H9 (cell line): Measurements from ENCODE around the gene PLEKHG5. TPM values are rescaled to one million over a fixed set of nuclear protein-coding genes. Genes with fewer than 3 reads are reported as not detected.

Source experiments
- DNase-seq: peaks from one replicate; pipeline ENCODE4 v3.0.0-alpha.2; 2017
- H2AFZ ChIP-seq: one replicate; pipeline ENCODE4 v1.6.1; 2013; ENCODE audit warnings: mild to moderate bottlenecking, low read length, control low read depth, moderate library complexity
- H2AK5ac ChIP-seq: 2 replicates; pipeline ENCODE4 v1.6.1; 2013; ENCODE audit warnings: low read length, control low read depth, mixed read lengths; ENCODE audit not compliant: insufficient read length
- H2BK120ac ChIP-seq: one replicate; pipeline ENCODE4 v1.6.1; 2013; ENCODE audit warnings: low read depth, mild to moderate bottlenecking, low read length, control low read depth, inconsistent platforms; ENCODE audit not compliant: poor library complexity, severe bottlenecking
- H2BK12ac ChIP-seq: 2 replicates; pipeline ENCODE4 v1.6.1; 2013; ENCODE audit warnings: low read length, control low read depth, mixed read lengths, low read depth; ENCODE audit not compliant: insufficient read length
- H2BK15ac ChIP-seq: 2 replicates; pipeline ENCODE4 v1.6.1; 2013; ENCODE audit warnings: low read depth, low read length, control low read depth
- H2BK20ac ChIP-seq: one replicate; pipeline ENCODE4 v1.6.1; 2013; ENCODE audit warnings: low read depth, mild to moderate bottlenecking, low read length, control low read depth, inconsistent platforms; ENCODE audit not compliant: poor library complexity, severe bottlenecking
- H2BK5ac ChIP-seq: 2 replicates; pipeline ENCODE4 v1.6.1; 2013; ENCODE audit warnings: low read length, control low read depth, mixed read lengths; ENCODE audit not compliant: insufficient read length
- H3K14ac ChIP-seq: 2 replicates; pipeline ENCODE4 v1.6.1; 2013; ENCODE audit warnings: low read length, control low read depth; ENCODE audit not compliant: insufficient read depth
- H3K18ac ChIP-seq: 2 replicates; pipeline ENCODE4 v1.6.1; 2013; ENCODE audit warnings: low read depth, mild to moderate bottlenecking, mixed read lengths, low read length, control low read depth; ENCODE audit not compliant: insufficient read length
- H3K23ac ChIP-seq: 2 replicates; pipeline ENCODE4 v1.6.1; 2013; ENCODE audit warnings: low read length, control low read depth, mixed read lengths, low read depth; ENCODE audit not compliant: insufficient read length
- H3K23me2 ChIP-seq: 2 replicates; pipeline ENCODE4 v1.6.1; 2013; ENCODE audit warnings: low read depth, mild to moderate bottlenecking, mixed read lengths, low read length, control low read depth; ENCODE audit not compliant: insufficient read length, poor library complexity, severe bottlenecking
- H3K27ac ChIP-seq: 2 replicates; pipeline ENCODE4 v1.5.1; 2013; ENCODE audit warnings: low read length, control low read depth, mixed read lengths, low read depth; ENCODE audit not compliant: insufficient read length
- H3K27me3 ChIP-seq: 2 replicates; pipeline ENCODE4 v1.6.1; 2013; ENCODE audit warnings: low read length, control low read depth, inconsistent platforms; ENCODE audit not compliant: insufficient read depth
- H3K4ac ChIP-seq: 2 replicates; pipeline ENCODE4 v1.6.1; 2013; ENCODE audit warnings: low read depth, mild to moderate bottlenecking, control low read depth, inconsistent platforms, low read length, moderate library complexity
- H3K4me1 ChIP-seq: 2 replicates; pipeline ENCODE4 v1.6.1; 2013; ENCODE audit warnings: low read length, control low read depth, inconsistent platforms; ENCODE audit not compliant: insufficient read depth
- H3K4me2 ChIP-seq: 2 replicates; pipeline ENCODE4 v1.6.1; 2013; ENCODE audit warnings: low read length, control low read depth, mixed read lengths; ENCODE audit not compliant: insufficient read length, insufficient read depth
- H3K56ac ChIP-seq: 2 replicates; pipeline ENCODE4 v1.6.1; 2013; ENCODE audit warnings: low read depth, mild to moderate bottlenecking, mixed read lengths, low read length, control low read depth; ENCODE audit not compliant: insufficient read length
- H3K79me1 ChIP-seq: 2 replicates; pipeline ENCODE4 v1.6.1; 2013; ENCODE audit warnings: low read depth, mild to moderate bottlenecking, moderate library complexity, low read length, control low read depth, inconsistent platforms; ENCODE audit not compliant: insufficient read depth, poor library complexity, severe bottlenecking
- H3K79me2 ChIP-seq: 2 replicates; pipeline ENCODE4 v1.6.1; 2013; ENCODE audit warnings: low read length, control low read depth, inconsistent platforms; ENCODE audit not compliant: insufficient read depth
- H3K9ac ChIP-seq: 2 replicates; pipeline ENCODE4 v1.6.1; 2013; ENCODE audit warnings: low read length, control low read depth, mixed read lengths; ENCODE audit not compliant: insufficient read length; ENCODE audit errors: extremely low read depth
- H3K9me3 ChIP-seq: one replicate; pipeline ENCODE4 v1.6.1; 2013; ENCODE audit warnings: low read depth, low read length, inconsistent platforms; ENCODE audit not compliant: control insufficient read depth
- H3T11ph ChIP-seq: one replicate; pipeline ENCODE4 v1.6.1; 2013; ENCODE audit warnings: mild to moderate bottlenecking, low read length, control low read depth, inconsistent platforms
- H4K20me1 ChIP-seq: one replicate; pipeline ENCODE4 v1.6.1; 2013; ENCODE audit not compliant: control insufficient read depth, insufficient read length, insufficient read depth
- H4K5ac ChIP-seq: 2 replicates; pipeline ENCODE4 v1.6.1; 2013; ENCODE audit warnings: low read depth, mild to moderate bottlenecking, mixed read lengths, low read length, control low read depth; ENCODE audit not compliant: insufficient read length
- H4K8ac ChIP-seq: replicated peaks from 2 replicates; pipeline ENCODE4 v1.6.1; 2013; ENCODE audit warnings: low read length, control low read depth, mixed read lengths, low read depth; ENCODE audit not compliant: insufficient read length
- H4K91ac ChIP-seq: 2 replicates; pipeline ENCODE4 v1.6.1; 2013; ENCODE audit warnings: low read depth, mild to moderate bottlenecking, moderate library complexity, mixed read lengths, low read length, control low read depth; ENCODE audit not compliant: insufficient read length
- H3K27ac Mint-ChIP-seq, 3 experiments: 2 replicates in 2 of 3; 3 replicates in 1 of 3; pipeline ENCODE4 v1.8.0; 2020 to 2021; ENCODE audit warnings: mixed read lengths in 3 of 3, mild to moderate bottlenecking in 1 of 3, moderate library complexity in 1 of 3
- H3K27me3 Mint-ChIP-seq: 2 replicates; pipeline ENCODE4 v1.8.0; 2021; ENCODE audit warnings: low read depth, mild to moderate bottlenecking, moderate library complexity, mixed read lengths
- H3K36me3 Mint-ChIP-seq, 3 experiments: 2 replicates in 2 of 3; 3 replicates in 1 of 3; pipeline ENCODE4 v1.8.0; 2020 to 2021; ENCODE audit warnings: low read depth in 3 of 3, mixed read lengths in 3 of 3; ENCODE audit not compliant: insufficient read depth in 1 of 3
- H3K4me1 Mint-ChIP-seq, 2 experiments: 2 replicates each; pipeline ENCODE4 v1.8.0; 2020; ENCODE audit warnings: mixed read lengths in 2 of 2
- H3K4me3 Mint-ChIP-seq, 2 experiments: 2 replicates in 1 of 2; 3 replicates in 1 of 2; pipeline ENCODE4 v1.8.0; 2020 to 2021; ENCODE audit warnings: mild to moderate bottlenecking in 2 of 2, mixed read lengths in 2 of 2, moderate library complexity in 1 of 2
- H3K9me3 Mint-ChIP-seq, 2 experiments: 2 replicates in 1 of 2; 3 replicates in 1 of 2; pipeline ENCODE4 v1.8.0; 2020; ENCODE audit warnings: mild to moderate bottlenecking in 2 of 2, mixed read lengths in 2 of 2, moderate library complexity in 1 of 2
- CTCF ChIP-seq: fragments of 200-600 bp; sonication (generic); conservative IDR thresholded peaks from 3 replicates; pipeline ENCODE4 v1.8.0; 2021; ENCODE audit warnings: antibody characterized with exemption, mild to moderate bottlenecking
- WGBS: extraction: QIAGEN DNeasy Blood & Tissue Kit; methylation state at CpG from one replicate; pipeline ENCODE4 v1.1.7; 2013; ENCODE audit warnings: missing lambda C conversion rate, low lambda C conversion rate, mixed read lengths; ENCODE audit not compliant: insufficient read length; ENCODE audit errors: extremely low coverage; 5-methylcytosine and 5-hydroxymethylcytosine counted together
- total RNA-seq: library from RNA; stranded (reverse); gene quantifications from 2 replicates; pipeline ENCODE4 v1.2.1, GENCODE V29; 2021

PLEKHG5 gene
- total RNA-seq, 1 experiment from 2014 or later = 22.3 TPM

GRCh38 chr1:6473156-6473555, 18.3 kb downstream of the PLEKHG5 start:
- H2BK15ac ChIP-seq = no peak overlapping the region
- TF ChIP-seq CTCF = no peak
- H2BK20ac ChIP-seq = no peak overlapping the region
- H3K18ac ChIP-seq = no peak overlapping the region
- H2BK12ac ChIP-seq = no peak overlapping the region
- H3K56ac ChIP-seq = no peak overlapping the region
- H3K9ac ChIP-seq = no peak overlapping the region
- H3K27ac Mint-ChIP-seq = no peak overlapping the region
- no peak overlapping the region for H3K4ac ChIP-seq
- H3K4me2 ChIP-seq = no peak overlapping the region
- no peak overlapping the region for H2AFZ ChIP-seq
- H3K79me1 ChIP-seq = no peaks in the 10 kb centered on the region
- H3K27me3 Mint-ChIP-seq = no peaks in the 10 kb centered on the region
- H3K4me1 ChIP-seq = peaks cover 3% of the 10 kb centered on the region; the same call in 1 of the 2 replicates
- H4K8ac ChIP-seq = no peak overlapping the region
- no peaks in the 10 kb centered on the region for H4K20me1 ChIP-seq
- H3K36me3 Mint-ChIP-seq = peaks cover 19 to 40% (median 38%) of the 10 kb centered on the region in 3 experiments; a peak in 6 of 7 replicates
- no peak for DNase-seq
- WGBS = no CpG with 5 or more reads among the region's 18 CpGs
- H3K9me3 ChIP-seq = no peaks in the 10 kb centered on the region
- H3K23me2 ChIP-seq = no peaks in the 10 kb centered on the region
- H3T11ph ChIP-seq = no peak overlapping the region
- H2BK5ac ChIP-seq = no peak overlapping the region
- H3K27me3 ChIP-seq = no peaks in the 10 kb centered on the region
- H4K5ac ChIP-seq = no peak overlapping the region
- H3K4me1 Mint-ChIP-seq = peaks cover 20 to 42% of the 10 kb centered on the region in 2 experiments
- no peak overlapping the region for H3K4me3 Mint-ChIP-seq
- H3K9me3 Mint-ChIP-seq = no peaks in the 10 kb centered on the region
- H3K14ac ChIP-seq = no peak overlapping the region
- no peak overlapping the region for H2BK120ac ChIP-seq
- no peak overlapping the region for H2AK5ac ChIP-seq
- H3K27ac ChIP-seq = no peak overlapping the region
- H3K23ac ChIP-seq = no peak overlapping the region
- H4K91ac ChIP-seq = no peak overlapping the region
- no peaks in the 10 kb centered on the region for H3K79me2 ChIP-seq
